HG02943 (cell line): ENCODE results near the gene TPRG1L.
"Not testable (repeated sequence)": the region's sequence is repeated elsewhere in the genome, so short reads cannot be mapped to it uniquely, and the experiment has no call there.

Source experiments
- ATAC-seq: cut with Tn5 transposase; IDR thresholded peaks from one replicate; pipeline ENCODE4 v1.9.1; 2021; ENCODE audit warnings: mild to moderate bottlenecking, low read depth, moderate library complexity; ENCODE audit not compliant: unreplicated experiment

Gene TPRG1L

GRCh38 chr1:3607703-3608065, 17.1 kb upstream of the TPRG1L start:
- no peak for ATAC-seq

- ATAC-seq, result no peak
Observed at GRCh38 chr1:3608154-3608553, 16.7 kb upstream of the TPRG1L start.

DNA sequence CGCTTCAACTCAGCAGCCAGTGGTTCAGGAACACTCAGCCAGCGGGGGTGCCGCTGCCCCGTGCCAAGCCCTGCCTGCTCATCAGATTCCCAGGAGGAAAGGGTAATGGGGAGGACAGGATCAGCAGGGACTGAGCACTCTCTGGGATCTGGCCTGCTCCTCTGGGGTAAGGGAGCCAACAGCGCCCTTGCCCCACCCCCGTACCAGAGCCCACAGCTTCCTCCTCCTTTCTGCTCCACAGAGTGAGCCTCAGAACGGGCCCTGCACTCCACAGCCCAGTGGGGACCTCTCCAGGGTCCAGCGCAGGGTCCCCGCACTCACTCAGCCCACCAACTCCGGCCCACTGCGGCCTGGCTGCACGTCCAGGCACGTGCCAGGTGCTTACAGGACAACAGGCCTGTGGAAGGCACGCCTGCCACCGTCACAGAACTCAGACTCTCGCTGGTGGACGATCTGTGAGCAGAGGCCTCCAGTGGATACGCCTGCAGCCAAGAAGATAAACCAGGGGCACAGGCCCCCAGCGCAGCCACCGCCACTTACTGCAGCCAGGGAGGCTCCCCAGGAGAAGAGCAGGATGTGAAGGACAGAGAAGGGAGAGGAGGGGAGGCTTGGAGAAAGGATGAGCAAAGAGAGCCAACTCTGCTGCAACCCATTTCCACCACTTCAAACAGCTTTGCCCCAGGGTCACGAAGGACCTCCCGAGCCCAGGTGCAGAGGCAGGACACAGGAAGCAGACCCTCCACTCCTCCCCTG, 15.6 kb upstream of the TPRG1L start:
- ATAC-seq, result no peak

- ATAC-seq, result no peak
Observed at GRCh38 chr1:3609769-3610526, 14.9 kb upstream of the TPRG1L start.

- ATAC-seq, result no peak
Observed at GRCh38 chr1:3610527-3611169, 14.2 kb upstream of the TPRG1L start.

GRCh38 chr1:3611170-3612019, 13.4 kb upstream of the TPRG1L start, which contains the start of gene MEGF6:
Gene MEGF6, minus strand, starts transcription at chr1:3611508. Its CDS starts 240 bp downstream, at chr1:3611268.
- no peak for ATAC-seq

- no peak for ATAC-seq
Observed at GRCh38 chr1:3612123-3612522, 12.7 kb upstream of the TPRG1L start.

GRCh38 chr1:3614755-3615742, 9.8 kb upstream of the TPRG1L start:
- ATAC-seq, result no peak

DNA sequence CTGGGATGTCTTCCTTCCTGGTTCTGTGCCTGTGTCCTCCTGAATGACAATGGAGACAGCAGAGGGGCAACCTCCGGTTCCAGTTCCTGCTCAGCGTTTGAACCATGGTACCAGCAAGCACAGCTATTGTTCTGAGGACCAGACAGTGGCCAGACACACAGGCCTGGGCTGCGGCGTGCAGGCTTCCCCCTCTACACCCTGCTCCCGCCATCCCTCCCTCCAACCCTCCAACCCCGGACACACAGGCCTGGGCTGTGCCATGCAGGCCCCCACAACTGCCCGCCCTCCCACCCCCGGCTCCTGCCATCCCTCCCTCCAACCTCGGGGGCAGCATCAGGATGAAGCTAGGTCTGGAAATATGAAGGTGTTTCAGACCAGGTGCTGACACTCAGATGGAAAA, 8.0 kb upstream of the TPRG1L start:
- no peak for ATAC-seq

DNA sequence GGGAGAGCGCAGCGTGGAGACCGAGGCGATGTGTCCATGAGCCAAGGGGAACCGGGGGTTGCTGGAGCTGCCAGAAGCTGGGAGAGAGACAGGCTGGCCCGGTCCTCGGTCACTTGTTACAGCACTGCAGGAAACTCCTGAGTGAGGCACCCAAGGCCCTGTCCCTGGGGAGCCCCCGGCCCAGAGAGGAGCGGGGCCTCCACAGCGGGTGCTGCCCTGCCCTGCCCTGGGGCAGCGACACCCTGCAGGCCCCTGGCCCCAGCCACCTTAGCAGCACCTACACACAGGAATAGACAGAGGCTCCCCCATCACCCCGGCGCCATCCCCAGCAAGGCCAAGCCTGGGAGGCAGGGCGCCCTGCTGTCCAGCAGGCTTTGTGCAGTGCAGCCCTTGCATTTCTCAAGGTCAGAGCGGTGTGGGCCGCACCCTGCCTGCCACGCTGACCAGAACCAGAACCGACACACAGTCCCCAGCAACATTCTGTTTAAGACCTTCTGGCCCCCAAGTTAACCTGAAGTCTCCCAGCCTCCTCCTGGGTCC, 6.9 kb upstream of the TPRG1L start:
- no peak for ATAC-seq

DNA sequence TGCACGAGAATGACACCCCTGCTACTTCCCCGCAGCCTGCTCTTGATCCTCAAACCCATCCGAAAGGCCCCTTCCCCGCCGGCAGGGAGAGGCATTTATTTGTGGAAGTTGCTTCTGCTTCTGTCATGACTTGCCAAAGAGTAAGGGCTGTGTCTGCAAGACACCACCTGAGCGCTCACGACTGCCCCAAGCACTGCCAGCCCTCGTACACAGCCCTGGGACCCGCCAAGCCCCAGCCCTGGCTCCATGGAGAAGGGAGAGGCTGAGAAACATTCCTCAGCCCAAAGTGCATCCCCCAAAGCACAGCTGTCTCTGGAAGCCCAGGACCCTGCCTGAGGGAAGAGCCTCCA, 6.3 kb upstream of the TPRG1L start:
- ATAC-seq, result no peak

DNA sequence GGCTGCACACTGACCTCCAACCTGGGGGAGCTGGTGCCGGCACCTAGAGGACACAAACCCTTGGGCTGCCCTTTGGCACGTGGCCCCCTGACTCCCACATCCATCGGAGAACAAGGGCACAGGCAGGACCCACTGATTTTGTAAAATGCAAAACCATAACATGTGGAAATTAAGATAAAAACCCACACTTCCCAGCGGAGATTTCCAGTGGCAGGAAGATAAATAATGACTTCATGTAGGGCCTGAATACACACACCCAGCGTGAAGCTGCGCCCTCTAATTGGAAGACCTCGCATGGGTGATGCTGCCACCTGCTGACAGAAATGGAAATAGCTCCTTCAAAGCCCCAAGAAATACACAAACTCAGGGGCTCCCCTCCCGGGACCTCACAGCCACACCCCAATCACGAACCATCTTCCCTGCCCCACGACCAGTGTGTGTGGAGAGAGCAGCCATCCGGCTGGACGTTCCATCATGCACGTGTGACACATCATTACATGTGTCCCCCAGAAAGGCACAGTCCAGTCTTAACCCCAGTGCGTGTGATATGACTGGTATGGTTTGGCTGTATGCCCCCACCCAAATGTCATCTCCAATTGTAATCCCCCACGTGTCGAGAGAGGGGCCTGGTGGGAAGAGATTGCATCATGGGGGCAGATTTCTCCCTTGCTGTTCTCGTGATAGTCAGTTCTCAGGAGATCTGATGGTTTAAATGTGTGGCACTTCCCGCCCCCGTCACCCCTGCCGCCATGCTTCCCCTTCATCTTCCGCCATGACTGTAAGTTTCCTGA, 5.7 kb upstream of the TPRG1L start:
- no peak for ATAC-seq

GRCh38 chr1:3620708-3621107, 4.1 kb upstream of the TPRG1L start:
- ATAC-seq, result no peak

GRCh38 chr1:3621151-3621671, 3.6 kb upstream of the TPRG1L start:
- not testable (repeated sequence) for ATAC-seq

- ATAC-seq, result not testable (repeated sequence)
Observed at GRCh38 chr1:3622102-3622501, 2.7 kb upstream of the TPRG1L start.

DNA sequence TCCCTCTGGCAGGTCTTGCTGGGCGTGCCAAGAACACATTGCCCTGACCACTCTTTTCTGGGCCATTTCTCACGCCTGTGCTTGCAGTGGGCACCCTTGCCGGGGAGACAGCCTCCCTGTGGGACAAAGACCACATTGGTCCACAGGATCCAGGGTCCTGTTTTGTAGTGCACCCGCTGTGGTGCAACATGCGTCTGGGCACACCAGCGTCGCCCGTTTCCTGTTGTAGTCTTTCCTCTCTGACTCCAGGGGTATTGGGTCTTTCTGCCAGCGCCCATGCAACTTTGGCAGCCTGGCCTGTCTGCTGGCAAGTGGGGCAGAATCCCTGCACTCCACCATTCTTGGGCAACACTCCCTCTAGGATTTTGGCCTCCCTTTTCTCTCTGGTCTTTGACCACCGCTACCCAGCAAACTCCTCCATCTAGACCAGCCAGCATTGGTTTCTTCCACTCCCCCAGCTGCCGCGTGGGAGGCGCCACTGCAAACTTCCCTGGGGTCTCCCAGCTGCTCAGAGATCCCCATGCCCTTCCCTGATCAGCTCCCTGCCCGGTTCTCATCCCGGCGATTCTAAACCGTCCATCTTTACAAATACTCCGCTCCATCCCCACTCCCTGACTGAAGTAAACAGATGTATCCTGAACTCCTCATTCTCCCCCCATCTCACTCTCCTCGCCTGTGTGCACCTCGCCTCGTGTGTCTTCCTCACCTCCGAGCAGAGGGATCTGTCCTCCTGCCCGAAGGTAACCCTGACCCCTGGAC, 1.2 kb upstream of the TPRG1L start:
- ATAC-seq, result no peak

- no peak for ATAC-seq
Observed at GRCh38 chr1:3625151-3625907, 514 bp downstream of the TPRG1L start.
